ENCODE results near the gene RAB11FIP4. TPM values are rescaled to one million over a fixed set of nuclear protein-coding genes. Genes with fewer than 3 reads are reported as not detected.

Gene RAB11FIP4
- total RNA-seq, 1 donor: 0.72 TPM

- DNase-seq (ENCODE audit: insufficient read length, low spot score, missing footprints): no peak
- no peaks in the 10 kb centered on the region for H3K36me3 ChIP-seq (ENCODE audit: insufficient read depth, low read length)
- H2AFZ ChIP-seq (ENCODE audit: low read length): no peak overlapping the region
- H4K20me1 ChIP-seq (ENCODE audit: insufficient read depth, low read length): no peaks in the 10 kb centered on the region
- H3K79me2 ChIP-seq (ENCODE audit: insufficient read depth, low read length): no peaks in the 10 kb centered on the region
- H3K27ac ChIP-seq (ENCODE audit: low read depth, low read length): no peak overlapping the region
- H3K27me3 ChIP-seq (ENCODE audit: insufficient read depth, low read length): peaks cover 8% of the 10 kb centered on the region
- no peak overlapping the region for H3K4me3 ChIP-seq (ENCODE audit: insufficient read depth, low read length)
- no peak overlapping the region for H3K4me2 ChIP-seq (ENCODE audit: insufficient read depth, low read length)
- H3K9me3 ChIP-seq (ENCODE audit: low read depth, low read length): no peaks in the 10 kb centered on the region
- no peak for TF ChIP-seq CTCF (IDR thresholded peaks at IDR 0.05; ENCODE audit: extremely low read depth, low read depth, low read length)
- peaks cover 6% of the 10 kb centered on the region for H3K4me1 ChIP-seq (ENCODE audit: insufficient read depth, low read length)
These were observed 24.4 kb downstream of the RAB11FIP4 start for GRCh38 chr17:31415640-31416502.

GRCh38 chr17:31416503-31416923 is 25.0 kb downstream of the RAB11FIP4 start:
- TF ChIP-seq CTCF (IDR thresholded peaks at IDR 0.05; ENCODE audit: extremely low read depth, low read depth, low read length): no peak
- Histone ChIP-seq H3K27ac (ENCODE audit: low read depth, low read length) (no peak overlapping the region), H2AFZ (ENCODE audit: low read length) (no peak overlapping the region), H3K9me3 (ENCODE audit: low read depth, low read length) (no peaks in the 10 kb centered on the region), H3K79me2 (ENCODE audit: insufficient read depth, low read length) (no peaks in the 10 kb centered on the region), H3K4me3 (ENCODE audit: insufficient read depth, low read length) (no peak overlapping the region), H3K27me3 (ENCODE audit: insufficient read depth, low read length) (peaks cover 8% of the 10 kb centered on the region), H3K36me3 (ENCODE audit: insufficient read depth, low read length) (no peaks in the 10 kb centered on the region), H4K20me1 (ENCODE audit: insufficient read depth, low read length) (no peaks in the 10 kb centered on the region), H3K4me1 (ENCODE audit: insufficient read depth, low read length) (peaks cover 6% of the 10 kb centered on the region), H3K4me2 (ENCODE audit: insufficient read depth, low read length) (no peak overlapping the region)
- no peak for DNase-seq (ENCODE audit: insufficient read length, low spot score, missing footprints)

GRCh38 chr17:31417051-31417792 is 25.7 kb downstream of the RAB11FIP4 start:
- H3K36me3 ChIP-seq (ENCODE audit: insufficient read depth, low read length): no peaks in the 10 kb centered on the region
- peaks cover 6% of the 10 kb centered on the region for H3K4me1 ChIP-seq (ENCODE audit: insufficient read depth, low read length)
- H3K27me3 ChIP-seq (ENCODE audit: insufficient read depth, low read length): peaks cover 8% of the 10 kb centered on the region
- no peak for DNase-seq (ENCODE audit: insufficient read length, low spot score, missing footprints)
- no peak for TF ChIP-seq CTCF (IDR thresholded peaks at IDR 0.05; ENCODE audit: extremely low read depth, low read depth, low read length)
- H3K4me2 ChIP-seq (ENCODE audit: insufficient read depth, low read length): no peak overlapping the region
- H3K9me3 ChIP-seq (ENCODE audit: low read depth, low read length): no peaks in the 10 kb centered on the region
- no peak overlapping the region for H3K4me3 ChIP-seq (ENCODE audit: insufficient read depth, low read length)
- no peaks in the 10 kb centered on the region for H4K20me1 ChIP-seq (ENCODE audit: insufficient read depth, low read length)
- H2AFZ ChIP-seq (ENCODE audit: low read length): no peak overlapping the region
- H3K79me2 ChIP-seq (ENCODE audit: insufficient read depth, low read length): no peaks in the 10 kb centered on the region
- H3K27ac ChIP-seq (ENCODE audit: low read depth, low read length): no peak overlapping the region

GRCh38 chr17:31418773-31419350 is 27.4 kb downstream of the RAB11FIP4 start:
- Histone ChIP-seq H4K20me1 (ENCODE audit: insufficient read depth, low read length) (no peaks in the 10 kb centered on the region), H3K9me3 (ENCODE audit: low read depth, low read length) (no peaks in the 10 kb centered on the region), H3K36me3 (ENCODE audit: insufficient read depth, low read length) (no peaks in the 10 kb centered on the region), H2AFZ (ENCODE audit: low read length) (no peak overlapping the region), H3K27me3 (ENCODE audit: insufficient read depth, low read length) (peaks cover 12% of the 10 kb centered on the region), H3K4me3 (ENCODE audit: insufficient read depth, low read length) (no peak overlapping the region), H3K4me1 (ENCODE audit: insufficient read depth, low read length) (peaks cover 2% of the 10 kb centered on the region), H3K4me2 (ENCODE audit: insufficient read depth, low read length) (no peak overlapping the region), H3K79me2 (ENCODE audit: insufficient read depth, low read length) (no peaks in the 10 kb centered on the region), H3K27ac (ENCODE audit: low read depth, low read length) (no peak overlapping the region)
- TF ChIP-seq CTCF (IDR thresholded peaks at IDR 0.05; ENCODE audit: extremely low read depth, low read depth, low read length): no peak
- DNase-seq (ENCODE audit: insufficient read length, low spot score, missing footprints): no peak

All from osteoblast (primary cell).